ENCODE data around the gene CDC20B.
"Not testable (repeated sequence)": the region's sequence is repeated elsewhere in the genome, so short reads cannot be mapped to it uniquely, and the experiment has no call there.

The CDC20B gene

GRCh38 chr5:55104036-55104772 is 68.8 kb downstream of the CDC20B start:
- no peak for DNase-seq (ENCODE audit: low read depth in 2 of 2)

- no peak for DNase-seq (ENCODE audit: low read depth in 2 of 2)
Observed at GRCh38 chr5:55102348-55102747, 70.6 kb downstream of the CDC20B start, which contains the start of gene GZMA. Gene GZMA, plus strand, starts transcription at chr5:55102646. Its CDS starts 37 bp downstream, at chr5:55102683.

DNA sequence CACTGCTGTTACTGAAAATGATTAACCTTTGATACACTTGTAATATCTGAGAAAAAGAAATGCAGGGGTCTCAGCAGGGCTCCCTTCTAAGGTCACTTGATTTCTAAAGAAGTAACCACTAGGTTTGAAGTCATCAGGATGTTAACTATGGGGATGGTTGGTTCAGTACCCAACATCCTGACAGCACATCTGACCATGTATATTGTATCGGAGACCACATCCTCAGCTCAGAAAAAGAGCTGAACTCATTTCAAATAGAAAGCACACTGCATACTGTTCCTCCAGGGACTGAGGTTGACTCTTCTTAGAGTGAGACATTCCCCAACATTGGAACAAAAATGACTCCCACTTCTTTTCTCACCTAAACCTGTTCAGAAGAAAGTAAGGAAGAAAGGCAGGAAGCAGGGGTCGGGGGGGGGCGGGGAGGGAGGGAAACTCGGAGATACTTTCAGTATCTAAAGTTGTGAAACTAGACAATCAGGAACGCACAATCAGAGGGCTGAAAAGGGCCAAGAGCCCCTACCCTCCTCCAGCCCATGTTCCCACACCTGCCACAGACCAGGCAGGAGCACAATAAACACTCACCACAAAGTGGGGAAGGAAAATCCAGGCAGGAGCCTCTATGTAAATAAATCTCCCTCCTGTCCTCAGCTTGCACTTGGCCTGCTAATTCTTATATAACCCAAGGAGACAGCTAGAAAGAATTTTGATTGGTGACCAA is 71.3 kb downstream of the CDC20B start:
- no peak for DNase-seq (ENCODE audit: low read depth in 2 of 2)

GRCh38 chr5:55101148-55101547 is 71.8 kb downstream of the CDC20B start:
- DNase-seq (ENCODE audit: low read depth in 2 of 2) = not testable (repeated sequence)

DNA sequence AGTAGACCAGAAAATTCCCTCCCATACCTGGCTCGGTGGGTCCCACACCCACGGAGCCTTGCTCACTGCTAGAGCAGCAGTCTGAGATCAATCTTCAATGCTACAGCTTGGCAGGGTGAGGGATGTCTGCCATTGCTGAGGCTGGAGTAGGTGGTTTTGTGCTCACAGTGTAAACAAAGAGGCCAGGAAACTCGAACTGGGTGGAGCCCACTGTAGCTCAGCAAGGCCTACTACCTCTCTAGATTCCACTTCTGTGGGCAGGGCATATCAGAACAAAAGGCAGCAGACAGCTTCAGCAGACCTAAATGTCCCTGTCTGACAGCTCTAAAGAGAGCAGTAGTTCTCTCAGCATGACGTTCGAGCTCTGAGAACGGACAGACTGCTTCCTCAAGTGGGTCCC is 76.1 kb downstream of the CDC20B start:
- DNase-seq (ENCODE audit: low read depth in 2 of 2) = no peak

- no peak for DNase-seq (ENCODE audit: low read depth in 2 of 2)
Observed at GRCh38 chr5:55096182-55096581, 76.8 kb downstream of the CDC20B start.

- not testable (repeated sequence) for DNase-seq (ENCODE audit: low read depth in 2 of 2)
Observed at GRCh38 chr5:55091011-55091410, 82.0 kb downstream of the CDC20B start.

GRCh38 chr5:55089301-55089700 is 83.7 kb downstream of the CDC20B start:
- not testable (repeated sequence) for DNase-seq (ENCODE audit: low read depth in 2 of 2)

DNA sequence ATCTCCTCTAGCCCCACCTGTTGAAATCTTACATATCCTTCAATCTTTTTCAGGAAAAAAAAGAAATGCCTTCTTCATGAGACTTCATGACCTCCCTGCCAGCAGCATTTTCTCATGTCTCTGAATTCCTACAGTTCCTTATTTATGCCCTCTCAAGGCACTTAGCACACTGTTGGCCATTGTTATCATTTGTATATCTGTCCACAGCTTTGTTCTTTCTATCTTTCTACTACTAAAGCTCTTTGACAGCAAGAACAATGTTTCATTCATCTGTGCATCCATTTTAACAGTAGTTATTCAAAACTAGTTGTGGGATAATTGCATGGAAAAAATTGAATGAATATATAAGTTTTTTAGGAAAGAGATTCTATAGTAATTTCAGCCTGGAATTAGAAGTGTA is 91.4 kb downstream of the CDC20B start:
- no peak for DNase-seq (ENCODE audit: low read depth in 2 of 2)

GRCh38 chr5:55073211-55073610 is 99.8 kb downstream of the CDC20B start:
- DNase-seq (ENCODE audit: low read depth in 2 of 2) = no peak

GRCh38 chr5:55072666-55073065 is 100.3 kb downstream of the CDC20B start:
- DNase-seq (ENCODE audit: low read depth in 2 of 2) = no peak

DNA sequence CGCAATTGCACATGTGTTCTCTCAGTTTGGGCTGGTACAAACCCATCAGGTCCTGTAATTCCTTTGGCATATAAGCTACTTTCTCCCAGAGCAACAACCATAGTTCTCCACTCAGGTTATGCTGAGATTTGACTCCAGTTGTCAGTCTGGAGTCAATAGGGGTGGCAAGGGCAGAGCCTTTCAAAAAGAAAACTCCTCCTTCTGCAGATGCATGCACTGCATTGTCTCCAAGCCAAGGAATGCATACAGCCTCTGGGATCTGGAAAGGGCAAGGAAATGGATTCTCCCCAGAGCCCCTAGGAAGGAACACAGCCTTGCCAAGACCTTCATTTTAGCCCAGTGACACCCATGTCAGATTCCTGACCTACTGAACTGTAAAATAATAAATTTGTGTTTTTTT is 101.6 kb downstream of the CDC20B start:
- DNase-seq (ENCODE audit: low read depth in 2 of 2) = no peak

GRCh38 chr5:55070968-55071367 is 102.0 kb downstream of the CDC20B start:
- no peak for DNase-seq (ENCODE audit: low read depth in 2 of 2)

DNA sequence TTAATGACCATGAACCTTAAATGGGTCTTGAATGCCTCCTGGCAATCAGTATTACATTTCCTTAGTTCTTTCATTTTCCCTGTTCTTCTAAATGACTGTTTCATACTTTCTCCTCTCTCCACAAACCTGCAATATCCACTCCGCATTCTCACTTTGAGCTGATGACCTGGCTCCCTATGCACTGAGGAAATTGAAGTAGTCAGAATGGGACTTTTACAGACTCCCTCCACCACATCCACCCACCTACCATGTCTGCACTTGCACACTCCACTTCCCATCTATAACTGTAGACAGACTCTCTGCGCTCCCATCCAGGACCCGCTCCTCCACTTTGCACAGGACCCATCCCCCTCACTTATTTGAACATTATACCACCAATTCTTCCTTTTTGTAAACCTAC is 106.7 kb downstream of the CDC20B start:
- no peak for DNase-seq (ENCODE audit: low read depth in 2 of 2)

GRCh38 chr5:55064523-55064922 is 108.5 kb downstream of the CDC20B start:
- DNase-seq (ENCODE audit: low read depth in 2 of 2) = no peak

DNA sequence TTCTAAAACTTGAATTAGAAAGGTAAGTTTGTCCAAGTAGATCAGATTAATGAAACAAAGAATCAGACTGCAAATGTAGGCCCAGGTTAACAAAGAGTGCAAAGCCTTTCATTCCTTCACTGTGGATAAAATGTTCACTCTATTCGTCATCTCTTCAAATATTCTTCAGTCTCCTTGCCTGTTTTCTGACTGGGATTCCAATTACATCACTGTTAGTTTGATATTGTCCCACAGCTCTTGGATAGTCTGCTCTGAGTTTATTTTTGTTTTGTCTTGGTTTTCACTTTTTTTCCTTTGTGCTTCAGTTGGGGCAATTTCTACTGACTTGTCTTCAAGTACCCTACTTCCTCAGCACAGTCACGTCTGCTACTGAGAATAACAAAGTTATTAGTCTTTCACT is 109.1 kb downstream of the CDC20B start:
- DNase-seq (ENCODE audit: low read depth in 2 of 2) = no peak

DNA sequence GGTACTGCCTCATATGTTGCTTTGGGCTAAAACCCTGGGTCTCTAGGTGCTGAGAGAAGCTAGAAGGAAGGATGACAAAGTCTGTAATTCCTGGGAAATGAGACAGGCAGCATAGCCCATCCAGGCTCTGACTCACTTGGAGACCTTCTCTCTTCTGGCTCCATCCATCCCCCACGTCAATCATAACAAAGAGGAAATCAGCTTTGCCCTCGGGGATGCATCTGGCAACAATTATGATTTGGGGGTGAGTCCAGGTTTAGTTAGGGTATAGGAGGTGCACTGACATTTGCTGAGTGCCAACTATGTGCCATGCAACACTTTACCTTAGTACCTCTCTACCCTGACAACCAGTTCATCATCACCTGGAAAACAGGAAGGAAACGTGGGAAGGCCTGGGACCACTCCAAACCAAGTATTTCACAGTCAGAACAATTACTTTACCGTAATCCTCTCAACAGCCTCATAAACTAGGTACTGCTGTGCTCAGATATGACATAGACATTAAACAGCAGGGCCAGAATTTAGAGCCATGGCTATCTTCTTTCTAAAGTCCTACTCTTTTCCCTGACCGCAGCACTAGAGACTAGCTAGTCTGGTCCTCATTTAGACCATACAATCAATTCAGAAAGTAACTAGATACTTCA is 109.6 kb downstream of the CDC20B start:
- no peak for DNase-seq (ENCODE audit: low read depth in 2 of 2)

Measured in stimulated activated CD8-positive, alpha-beta memory T cell treated with anti-CD3 and anti-CD28 coated beads, Interleukin-7, amount 100 ng/mL, for 1 hour (primary cell).